SK-N-SH (cell line): ENCODE results near the gene CLEC12A.

Source experiments
- CTCF ChIP-seq: fragments of 200-600 bp; sonication (generic); IDR thresholded peaks from 2 replicates; pipeline ENCODE4 v1.6.1; 2017; ENCODE audit warnings: antibody characterized with exemption, mild to moderate bottlenecking, moderate library complexity
- EZH2phosphoT487 ChIP-seq: fragments of 200-600 bp; sonication (generic); IDR thresholded peaks from 2 replicates; pipeline ENCODE4 v1.6.1; 2017; ENCODE audit warnings: low read depth, mixed run types, mild to moderate bottlenecking, antibody characterized with exemption, moderate library complexity, borderline replicate concordance
- FOXM1 ChIP-seq: IDR thresholded peaks from 2 replicates; pipeline ENCODE4 v1.4.0; 2012; ENCODE audit warnings: low read depth, mild to moderate bottlenecking
- GABPA ChIP-seq: IDR thresholded peaks from 2 replicates; pipeline ENCODE4 v1.4.0; 2012; ENCODE audit warnings: low read depth, mild to moderate bottlenecking
- GATA2 ChIP-seq: sonication (generic); formaldehyde crosslinking; IDR thresholded peaks from 2 replicates; pipeline ENCODE4 v1.5.0; 2020; ENCODE audit warnings: mild to moderate bottlenecking, missing genetic modification reagents
- MAX ChIP-seq: IDR thresholded peaks from 2 replicates; pipeline ENCODE4 v1.4.0; 2012; ENCODE audit warnings: low read depth
- POLR2AphosphoS5 ChIP-seq: IDR thresholded peaks from 2 replicates; pipeline ENCODE4 v1.6.1; 2012; ENCODE audit warnings: low read depth, low read length
- RAD21 ChIP-seq: IDR thresholded peaks from 2 replicates; pipeline ENCODE4 v1.6.1; 2012; ENCODE audit warnings: mild to moderate bottlenecking, low read length
- YY1 ChIP-seq: IDR thresholded peaks from 2 replicates; pipeline ENCODE4 v1.4.0; 2012; ENCODE audit warnings: low read depth, mild to moderate bottlenecking

GRCh38 chr12:9973949-9974348 is 2.7 kb downstream of the CLEC12A start:
- TF ChIP-seq RAD21 = no peak
- TF ChIP-seq CTCF = no peak
- no peak for TF ChIP-seq EZH2phosphoT487
- TF ChIP-seq POLR2AphosphoS5 = no peak
- no peak for TF ChIP-seq FOXM1
- no peak for TF ChIP-seq YY1
- TF ChIP-seq GABPA = no peak
- no peak for TF ChIP-seq MAX
- no peak for TF ChIP-seq GATA2 (CRISPR knock-in tag)
